HG02588 (cell line): Measurements from ENCODE around the gene PLEK.
A peak's percentile ranks its signal among the peaks of the same experiment; 100 is the strongest.
"Not testable (repeated sequence)": the region's sequence is repeated elsewhere in the genome, so short reads cannot be mapped to it uniquely, and the experiment has no call there.

ENCODE experiments used
- ATAC-seq: cut with Tn5 transposase; IDR thresholded peaks from one replicate; pipeline ENCODE4 v1.9.1; 2021; ENCODE audit warnings: mild to moderate bottlenecking, moderate library complexity; ENCODE audit not compliant: unreplicated experiment

Gene PLEK

DNA sequence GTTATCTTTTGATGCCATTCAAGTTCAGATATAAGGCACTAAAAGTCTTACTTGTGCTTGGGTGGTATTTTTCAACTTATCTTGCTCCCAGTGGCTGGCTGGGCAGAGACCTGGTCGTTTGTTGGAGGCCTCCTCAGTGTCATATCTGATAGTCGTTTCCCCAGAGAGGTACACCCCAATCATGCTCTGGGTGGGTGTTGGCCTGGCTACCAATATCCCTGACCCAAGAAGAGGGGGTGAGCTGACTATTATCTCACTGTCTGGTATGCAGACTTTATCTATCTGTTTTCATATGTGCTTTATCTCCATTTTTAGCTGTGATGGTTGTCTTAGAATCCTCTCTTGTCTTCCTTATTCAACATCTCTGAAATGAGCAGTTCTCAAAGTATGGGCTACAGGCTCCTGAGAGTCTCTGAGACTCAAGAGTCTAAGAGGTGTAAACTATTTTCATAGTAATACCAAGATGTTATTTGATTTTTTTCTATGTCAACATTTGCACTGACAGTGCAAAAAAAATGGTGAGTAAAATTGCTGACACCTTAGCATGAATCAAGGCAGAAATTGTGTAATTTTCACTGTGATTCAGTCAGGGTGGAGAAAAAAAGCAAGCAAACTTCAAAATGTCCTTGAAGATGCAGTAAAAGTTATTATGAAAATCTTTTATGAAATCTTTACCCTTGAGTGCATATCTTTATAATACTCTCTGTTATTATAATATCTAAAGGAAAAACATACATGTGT is 12.3 kb upstream of the PLEK start:
- no peak for ATAC-seq

DNA sequence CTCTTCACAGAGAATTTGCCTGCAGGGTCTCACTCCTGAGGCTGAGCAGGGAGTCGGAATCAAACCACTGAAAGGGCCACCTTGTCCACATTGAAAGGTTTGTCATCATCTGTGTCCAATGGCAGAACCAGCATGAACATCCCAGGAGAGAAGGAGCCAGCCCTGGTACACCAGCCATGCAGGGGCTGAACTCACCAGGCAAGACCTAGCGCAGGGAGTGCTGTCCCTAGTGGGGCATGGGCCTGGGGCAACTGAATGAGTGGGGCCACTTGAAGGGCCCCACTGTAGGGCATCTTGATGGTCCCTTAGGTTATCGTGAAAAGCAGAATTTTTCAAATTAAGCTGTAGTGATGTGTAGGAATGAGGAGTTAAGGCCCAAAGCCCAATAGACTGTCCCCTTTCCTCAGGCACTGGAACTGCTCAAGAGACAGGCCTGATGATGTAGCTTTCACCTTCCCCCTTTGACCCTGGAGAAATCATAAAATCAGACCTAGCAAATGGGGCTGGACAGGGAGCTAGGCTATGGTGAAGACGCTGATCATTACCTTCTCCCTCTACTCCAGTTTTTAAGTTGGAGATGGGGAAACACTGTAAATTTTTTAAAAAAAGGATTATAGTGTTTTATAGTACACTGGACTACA is 8.4 kb upstream of the PLEK start:
- no peak for ATAC-seq

DNA sequence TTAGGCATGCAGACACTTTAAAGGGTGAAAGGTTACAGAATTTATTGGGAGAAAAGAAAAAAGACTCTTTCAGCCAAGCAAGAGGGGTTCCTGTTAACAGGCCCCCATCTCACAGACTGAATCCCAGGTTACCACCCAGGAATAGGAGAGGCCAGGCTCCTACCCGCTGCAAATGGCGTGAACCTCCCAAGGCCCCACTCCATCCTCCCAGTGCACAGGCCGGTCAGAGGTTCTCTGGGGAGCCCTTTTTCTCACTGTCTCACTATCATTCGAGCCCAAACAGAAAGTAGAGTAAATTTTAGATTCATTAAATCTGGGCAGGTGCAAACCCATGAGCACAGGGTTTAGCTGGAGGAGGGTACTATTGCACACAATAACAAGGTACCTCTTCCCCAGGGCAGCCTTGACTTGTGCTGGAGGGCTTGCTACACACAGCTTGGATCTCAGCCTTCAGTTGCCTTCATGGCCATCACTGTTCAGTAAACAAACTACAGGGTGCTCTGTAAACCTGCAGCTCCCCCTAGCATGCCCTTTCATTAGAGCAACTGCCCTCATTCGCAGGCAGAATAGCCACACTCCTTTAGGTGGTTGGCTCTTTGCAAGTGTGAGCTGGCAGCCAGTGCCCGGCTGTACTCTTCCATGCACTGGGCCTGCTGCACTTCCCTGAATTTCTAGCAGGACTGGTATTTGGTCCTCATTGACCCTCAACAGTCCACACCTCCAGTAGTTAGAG is 7.3 kb upstream of the PLEK start:
- peak; percentile 66 for ATAC-seq

DNA sequence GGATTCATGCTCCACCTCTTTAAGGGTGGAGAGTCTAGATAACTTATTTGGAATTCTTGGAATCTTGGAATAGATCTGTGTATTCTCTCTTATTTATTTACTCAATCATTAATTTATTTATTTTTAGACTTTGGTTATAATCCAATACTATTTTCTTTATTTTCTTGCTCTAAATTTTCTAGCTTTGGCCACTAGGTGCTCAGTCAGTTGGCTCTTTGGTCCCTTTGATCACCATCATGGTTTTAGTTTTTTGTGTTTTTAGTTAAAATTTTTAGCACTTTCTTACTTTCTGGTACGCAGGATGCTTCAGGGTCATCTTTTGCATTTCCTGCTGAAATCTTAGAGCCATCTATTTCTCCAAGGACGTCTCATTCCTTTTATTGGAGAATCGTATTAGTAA is 5.2 kb upstream of the PLEK start:
- no peak for ATAC-seq

DNA sequence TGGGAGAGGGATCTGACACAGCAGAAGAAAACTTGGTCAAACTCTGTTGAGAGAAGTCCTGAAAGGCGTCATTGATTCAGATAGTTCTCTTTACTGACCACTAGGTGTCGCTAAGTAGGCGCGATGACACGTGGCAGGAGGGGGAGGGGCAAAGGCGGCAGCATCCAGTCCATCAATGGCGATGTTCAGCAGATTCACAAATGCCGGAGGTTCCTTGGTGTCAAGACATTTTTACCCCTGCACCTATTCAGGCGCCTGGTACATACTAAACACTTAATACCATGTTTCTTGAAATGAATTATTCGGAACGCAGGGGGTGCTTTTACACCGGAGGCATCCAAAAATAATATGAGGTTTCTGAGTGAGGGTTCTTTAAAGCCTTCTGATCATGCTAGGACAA is 3.0 kb upstream of the PLEK start:
- peak; percentile 38 for ATAC-seq

DNA sequence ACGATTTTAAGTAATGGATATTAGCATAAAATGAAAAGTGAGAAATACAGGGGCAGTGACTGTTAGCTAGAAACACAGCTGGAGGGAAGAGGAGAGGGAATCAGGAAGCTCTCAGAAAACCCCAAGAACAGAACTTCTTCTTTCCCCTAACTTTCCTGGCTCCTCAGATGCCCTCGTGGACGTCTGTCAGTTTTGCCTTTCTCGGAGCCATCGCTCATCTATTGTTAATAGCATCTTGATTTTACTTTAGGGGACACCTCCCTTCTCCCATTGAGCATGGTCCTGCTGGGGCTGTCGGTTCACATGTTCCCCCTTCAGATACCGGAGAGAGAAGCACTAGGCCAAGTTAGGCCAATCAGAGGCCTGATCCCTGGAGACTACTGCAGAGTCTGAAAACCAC is 2.3 kb upstream of the PLEK start:
- no peak for ATAC-seq

DNA sequence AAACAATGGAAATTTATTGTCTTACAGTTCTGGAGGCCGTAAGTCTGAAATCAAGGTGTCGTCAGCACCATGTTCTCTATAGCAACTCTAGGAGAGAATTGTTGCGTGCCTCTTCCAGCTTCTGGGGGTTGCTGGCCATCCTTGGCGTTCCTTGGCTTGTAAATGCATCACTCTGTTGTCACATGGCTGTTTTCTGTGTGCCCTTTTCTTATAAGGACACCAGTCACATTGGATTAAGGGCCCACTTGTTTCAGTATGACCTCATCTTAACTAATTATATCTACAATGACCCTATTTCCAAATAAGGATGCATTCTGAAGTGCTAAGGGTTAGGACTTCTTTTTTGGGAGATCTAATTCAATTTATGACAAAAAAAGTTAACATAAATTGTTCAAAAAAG is 1.4 kb upstream of the PLEK start:
- no peak for ATAC-seq

DNA sequence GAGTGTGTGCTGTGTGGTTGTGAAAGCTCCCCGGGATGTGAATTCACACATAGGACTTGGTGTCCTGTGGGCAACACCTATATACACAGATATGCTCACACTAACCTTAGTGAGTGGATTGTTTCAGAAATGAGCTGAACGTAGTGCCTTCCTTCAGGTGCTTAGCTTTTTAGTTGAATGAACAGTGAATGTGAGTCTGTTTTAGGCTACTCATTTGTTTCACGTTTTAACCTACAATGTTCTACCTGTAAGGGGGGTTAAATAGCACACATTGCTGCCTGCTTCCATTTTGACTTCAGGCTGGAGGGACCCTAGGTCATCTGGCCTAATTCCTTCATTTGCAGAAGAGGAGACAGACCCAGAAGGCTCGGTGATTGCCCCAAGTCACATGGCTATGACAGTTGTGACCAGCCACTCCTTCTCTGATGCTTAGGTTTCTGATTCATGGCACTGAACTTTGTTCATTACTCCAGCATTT is 1.0 kb downstream of the PLEK start:
- ATAC-seq, result peak; percentile 46

DNA sequence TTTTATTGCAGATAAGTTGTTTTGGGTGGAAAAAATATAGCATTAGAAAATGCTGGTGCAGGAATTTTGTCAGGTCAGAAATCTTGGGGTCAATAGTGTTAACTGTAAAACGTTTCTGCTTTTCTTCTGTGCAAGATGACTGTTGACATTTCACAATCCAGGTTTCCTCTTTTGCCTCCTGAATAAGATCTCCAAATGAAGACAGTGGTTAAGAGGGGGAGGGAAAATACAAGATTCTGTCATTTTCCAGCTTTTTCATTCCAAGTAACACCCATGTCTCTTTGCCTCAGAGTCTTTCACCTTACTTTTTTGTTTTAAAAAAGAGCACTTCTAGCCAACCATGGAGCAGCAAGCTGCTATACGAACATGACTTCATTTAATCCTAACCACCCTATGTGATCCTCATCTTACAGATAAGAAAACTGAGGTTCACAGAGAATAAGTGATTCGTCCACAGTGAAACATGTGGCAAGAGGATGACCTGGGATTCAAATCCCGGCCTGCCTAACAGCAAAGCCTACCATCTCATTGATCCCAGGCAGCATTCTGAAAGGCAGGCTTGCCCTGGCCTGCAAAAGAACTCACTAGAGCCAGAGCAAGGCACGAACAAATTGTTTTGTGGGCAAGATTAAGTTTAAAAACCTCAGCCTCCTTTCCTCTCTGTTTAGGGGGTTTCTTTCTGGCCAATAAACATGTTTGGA is 3.0 kb downstream of the PLEK start:
- ATAC-seq, result no peak

DNA sequence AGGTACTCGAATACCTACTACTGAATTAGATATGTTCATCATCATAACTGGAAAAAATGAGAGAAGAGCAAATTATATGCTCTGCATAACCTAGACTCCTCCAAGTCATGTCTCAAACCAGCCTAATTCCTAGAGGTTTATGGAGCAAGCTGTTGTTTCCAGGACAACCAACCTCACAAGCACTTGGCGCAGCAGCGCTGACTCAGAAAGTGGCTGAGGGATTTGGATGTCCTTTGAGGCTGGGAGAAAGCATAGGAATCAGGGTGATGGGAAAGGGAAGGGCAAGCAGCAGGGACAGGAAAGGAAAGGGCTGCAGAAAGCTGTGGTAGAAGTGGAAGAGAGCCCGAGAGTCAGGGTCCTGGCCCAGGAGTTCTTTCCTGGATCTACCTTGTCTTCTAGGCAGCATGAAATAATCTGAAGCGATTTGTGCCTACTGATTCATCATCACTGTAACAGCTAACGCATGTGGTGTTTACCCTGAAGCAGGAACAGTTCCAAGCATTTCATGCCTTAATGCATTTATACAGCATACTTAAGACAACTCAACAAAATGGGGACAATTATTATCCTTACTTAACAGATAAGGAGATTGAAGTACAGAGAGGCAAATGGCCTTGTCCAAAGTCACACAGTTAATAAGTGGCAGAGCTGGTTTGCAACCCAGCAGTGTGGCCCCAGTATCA is 3.7 kb downstream of the PLEK start:
- no peak for ATAC-seq

DNA sequence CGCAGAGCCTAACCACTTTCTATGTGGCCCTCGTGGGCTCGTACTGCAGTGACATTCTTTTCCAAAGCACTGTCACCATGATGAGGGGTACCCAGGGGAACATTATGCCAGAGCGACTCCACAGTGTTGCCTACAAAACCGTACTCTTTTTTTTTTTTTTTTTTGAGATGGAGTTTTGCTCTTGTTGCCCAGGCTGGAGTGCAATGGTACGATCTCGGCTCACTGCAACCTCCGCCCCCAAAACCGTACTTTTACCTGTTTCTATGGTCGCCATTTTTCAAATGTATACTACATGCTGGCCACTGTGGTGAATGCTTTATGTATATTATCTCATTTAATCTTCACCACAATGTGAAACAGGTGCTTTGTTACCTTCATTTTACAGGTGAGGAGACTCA is 4.3 kb downstream of the PLEK start:
- ATAC-seq, result no peak

DNA sequence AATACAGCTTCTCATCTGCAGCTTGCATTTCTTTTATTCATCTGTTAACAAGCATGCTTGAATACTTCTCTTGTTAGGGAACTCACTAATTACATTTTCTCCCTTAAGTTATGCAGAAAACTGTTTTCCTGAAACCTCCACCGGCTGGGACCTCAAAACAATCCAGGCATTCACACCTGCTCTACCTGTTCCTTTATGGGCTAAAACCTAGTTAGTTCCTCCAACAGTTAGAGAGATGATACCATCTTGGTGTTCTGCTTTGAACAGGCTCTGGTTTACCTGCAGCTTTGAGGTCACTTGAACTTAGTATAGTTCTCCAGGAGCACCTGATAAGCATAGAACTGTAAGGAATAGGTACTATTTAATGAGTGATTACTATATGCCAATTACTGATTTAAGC is 6.1 kb downstream of the PLEK start:
- no peak for ATAC-seq

DNA sequence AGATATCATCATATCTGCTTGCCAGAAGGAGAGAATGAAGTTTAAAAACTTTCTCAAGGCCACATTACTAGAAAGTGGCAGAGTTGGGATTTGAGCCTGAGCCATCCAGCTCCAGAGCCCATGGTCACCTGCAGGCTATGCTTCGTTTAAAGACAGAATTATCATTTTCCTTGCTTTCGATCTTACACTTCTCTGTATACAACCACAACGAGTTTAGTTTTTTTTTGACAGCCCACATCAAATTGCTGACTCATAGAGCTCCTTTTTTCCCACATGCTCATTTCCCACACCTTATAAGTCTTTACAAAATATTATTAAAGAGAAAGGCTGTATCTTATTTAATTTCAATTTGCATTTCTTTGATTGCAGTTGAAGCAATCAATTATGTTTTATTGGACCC is 6.5 kb downstream of the PLEK start:
- ATAC-seq, result no peak

DNA sequence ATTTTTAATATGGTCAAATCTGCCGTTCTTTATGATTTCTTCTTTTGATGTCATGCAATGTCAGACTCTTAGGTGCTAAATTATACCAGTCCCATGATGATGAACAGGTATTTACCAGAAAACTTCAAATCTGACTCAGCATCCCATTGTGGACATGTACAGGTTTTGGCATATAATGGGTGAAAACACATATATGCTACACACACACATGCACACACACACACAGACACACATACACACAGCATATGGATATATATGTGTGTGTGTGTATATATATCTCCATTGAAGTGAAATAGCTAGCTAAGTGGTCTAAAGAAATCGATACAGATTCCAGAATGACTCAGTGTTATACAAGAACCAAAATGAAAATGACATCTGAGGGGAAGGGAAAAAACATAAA is 7.4 kb downstream of the PLEK start:
- no peak for ATAC-seq

DNA sequence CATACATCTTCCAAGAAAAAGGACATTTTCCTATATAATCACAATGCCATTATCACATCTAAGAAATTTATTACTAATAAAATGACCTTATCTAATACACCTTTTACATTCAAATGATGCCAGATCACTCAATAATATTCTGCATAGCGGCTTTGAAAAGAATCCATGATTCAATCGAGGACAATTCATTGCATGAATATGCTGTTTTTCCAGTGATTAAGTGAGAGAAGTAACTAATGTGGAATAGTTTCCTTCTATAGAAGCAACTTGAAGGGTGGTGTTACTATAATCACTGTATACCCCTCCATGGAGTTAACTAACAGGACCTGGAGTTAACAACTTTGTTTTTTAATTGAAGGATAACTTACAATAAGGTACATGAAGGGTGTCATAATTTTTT is 9.1 kb downstream of the PLEK start:
- no peak for ATAC-seq

DNA sequence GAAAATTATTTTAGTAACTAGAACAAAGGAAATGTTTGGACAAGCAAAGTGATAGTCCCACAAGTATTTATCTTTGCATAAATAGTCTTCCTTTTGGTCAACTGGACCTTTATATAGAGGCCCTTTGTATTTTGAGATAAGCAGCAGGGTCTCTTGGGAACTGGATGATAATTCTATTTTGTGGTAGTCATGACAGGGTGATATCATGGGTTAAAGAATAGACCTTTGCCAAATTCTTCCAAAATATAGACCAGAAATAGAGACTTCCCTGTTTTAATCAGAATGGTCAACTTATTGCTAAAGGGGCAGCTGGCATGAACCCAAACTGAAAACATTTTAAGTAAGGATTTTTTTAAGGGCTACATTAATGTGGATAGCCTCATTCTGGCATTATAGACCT is 10.5 kb downstream of the PLEK start:
- no peak for ATAC-seq

DNA sequence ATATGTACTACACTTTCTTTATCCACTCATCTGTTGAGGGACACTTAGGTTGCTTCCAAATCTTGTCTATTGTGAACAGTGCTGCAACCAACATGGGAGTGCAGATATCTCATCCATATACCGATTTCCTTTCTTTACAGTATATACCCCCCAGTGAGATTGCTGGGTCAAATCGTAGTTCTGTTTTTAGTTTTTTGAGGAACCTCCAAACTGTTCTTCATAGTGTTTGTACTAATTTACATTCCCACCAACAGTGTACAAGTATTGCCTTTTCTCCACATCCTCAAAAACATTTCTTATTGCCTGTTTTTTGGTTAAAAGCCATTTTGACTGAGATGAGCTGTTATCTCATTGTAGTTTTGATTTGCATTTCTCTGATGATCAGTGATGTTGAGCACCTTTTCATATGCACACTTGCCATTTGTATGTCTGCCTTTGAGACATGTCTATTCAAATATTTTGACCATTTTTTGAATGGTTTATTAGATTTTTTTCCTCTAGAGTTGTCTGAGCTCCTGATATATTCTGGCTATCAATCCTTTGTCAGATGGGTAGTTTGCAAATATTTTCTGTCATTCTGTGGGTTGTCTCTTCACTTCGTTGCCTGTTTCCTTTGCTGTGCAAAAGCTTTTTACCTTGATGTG is 12.2 kb downstream of the PLEK start:
- no peak for ATAC-seq

DNA sequence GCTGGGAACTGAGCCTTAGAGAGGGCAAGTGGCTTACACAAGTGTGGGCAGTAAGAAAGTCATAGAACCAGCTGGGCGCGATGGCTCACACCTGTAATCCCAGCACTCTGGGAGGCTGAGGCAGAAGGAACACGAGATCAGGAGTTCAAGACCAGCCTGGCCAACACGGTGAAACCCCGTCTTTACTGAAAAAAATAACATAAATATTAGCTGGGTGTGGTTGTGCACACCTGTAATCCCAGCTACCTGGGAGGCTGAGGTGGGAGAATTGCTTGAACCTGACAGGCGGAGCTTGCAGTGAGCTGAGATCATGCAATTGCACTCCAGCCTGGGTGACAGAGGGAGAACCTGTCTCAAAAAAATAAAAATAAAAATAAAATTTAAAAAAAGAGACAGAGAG is 13.7 kb downstream of the PLEK start:
- not testable (repeated sequence) for ATAC-seq

DNA sequence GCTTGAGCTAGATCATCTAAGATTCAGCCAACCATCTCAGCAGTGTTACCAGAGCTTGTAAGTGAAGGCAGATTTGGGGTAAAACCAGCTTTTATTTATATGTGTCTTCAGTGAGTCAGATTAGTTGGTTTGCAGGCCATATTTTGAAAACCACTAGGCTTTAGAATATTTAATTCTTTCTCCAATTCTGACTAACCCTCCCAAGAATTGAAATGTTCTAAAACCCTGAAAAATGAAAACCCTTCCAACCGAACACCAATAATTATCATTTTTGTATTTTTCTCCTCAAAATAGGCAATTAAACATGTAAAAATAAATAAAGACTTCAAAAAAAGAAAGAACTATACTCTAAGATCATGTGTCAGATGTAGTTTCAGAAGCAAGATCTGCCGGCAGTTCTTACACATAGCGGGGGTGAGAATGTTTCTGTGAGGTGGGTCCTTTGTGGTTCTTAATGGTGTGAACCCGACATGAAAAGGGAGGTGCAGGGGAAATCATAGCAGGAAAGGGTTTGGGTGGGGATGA is 14.2 kb downstream of the PLEK start:
- no peak for ATAC-seq

DNA sequence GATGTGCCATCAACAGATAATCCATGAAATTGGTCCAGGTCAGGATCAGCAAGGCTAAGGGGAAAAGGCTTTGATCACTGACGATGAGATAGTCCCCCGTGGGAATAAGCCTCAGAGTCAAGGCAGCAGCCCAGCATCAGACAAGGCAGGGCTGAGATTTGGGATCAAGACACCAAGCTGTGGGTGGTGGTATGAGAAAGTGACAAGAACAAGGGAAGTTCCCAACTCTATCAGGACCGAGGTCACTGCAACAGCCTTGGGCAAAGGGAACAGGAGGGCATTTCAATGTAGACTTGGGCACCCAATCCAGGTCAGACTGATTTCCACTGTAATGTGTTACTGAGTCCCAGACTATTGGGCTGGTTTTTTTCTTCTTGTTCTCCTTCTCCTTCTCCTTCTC is 18.7 kb downstream of the PLEK start:
- no peak for ATAC-seq
